ENCODE data around the gene MAML2. TPM values are rescaled to one million over a fixed set of nuclear protein-coding genes. Genes with fewer than 3 reads are reported as not detected.

MAML2 gene
- total RNA-seq, 4 donors from 2014 or later = 15.9 to 31.9 (median 24.9) TPM

GRCh38 chr11:96215826-96216225 is 127.2 kb downstream of the MAML2 start:
- Histone ChIP-seq H3K4me3 (no peak overlapping the region), H3K27me3 (no peaks in the 10 kb centered on the region), H3K27ac (peak overlapping the region; percentile 79 to 86 (median 82)), H3K36me3 (no peaks in the 10 kb centered on the region), H3K9me3 (no peaks in the 10 kb centered on the region), H3K4me1 (peaks cover 17 to 84% (median 34%) of the 10 kb centered on the region in 4 donors)
- intact Hi-C loops (cut with DNase I; ENCODE audit: low total_unique reads) (no loop called here), in situ Hi-C loops (cut with MboI; ENCODE audit: low pct_ligation_motif_present in 1 of 4, low pct_unique_long_range_greater_than_20kb in 1 of 4, low sequenced_read_pairs in 3 of 4) (no loop called here)
- TF ChIP-seq POLR2A (IDR thresholded peaks at IDR 0.05) (no peak), CTCF (IDR thresholded peaks at IDR 0.05) (no peak), EP300 (IDR thresholded peaks at IDR 0.05; ENCODE audit: low read depth) (no peak), POLR2AphosphoS5 (IDR thresholded peaks at IDR 0.05) (no peak)
- DNase-seq = no peak

- TF ChIP-seq POLR2AphosphoS5 (IDR thresholded peaks at IDR 0.05) (peak in 1 of 3 donors; percentile 25), CTCF (IDR thresholded peaks at IDR 0.05) (no peak)
- DNase-seq = peak; percentile 63
- H3K4me3 ChIP-seq = no peak overlapping the region
- peaks cover 17 to 79% (median 34%) of the 10 kb centered on the region in 4 donors for H3K4me1 ChIP-seq
- H3K9me3 ChIP-seq = no peaks in the 10 kb centered on the region
- H3K27ac ChIP-seq = peak overlapping the region; percentile 79 to 86 (median 82)
- no peaks in the 10 kb centered on the region for H3K36me3 ChIP-seq
- in situ Hi-C loops (cut with MboI; ENCODE audit: low pct_ligation_motif_present in 1 of 4, low pct_unique_long_range_greater_than_20kb in 1 of 4, low sequenced_read_pairs in 3 of 4) (no loop called here), intact Hi-C loops (cut with DNase I; ENCODE audit: low total_unique reads) (no loop called here)
- 33 to 37% methylated on average over 3 to 7 of the region's 7 CpGs for WGBS, 2 donors (ENCODE audit: low coverage in 1 of 2)
- H3K27me3 ChIP-seq = no peaks in the 10 kb centered on the region
Observed at GRCh38 chr11:96215110-96215782, 127.7 kb downstream of the MAML2 start.

GRCh38 chr11:96214777-96215109 is 128.3 kb downstream of the MAML2 start:
- H3K4me3 ChIP-seq = no peak overlapping the region
- H3K9me3 ChIP-seq = no peaks in the 10 kb centered on the region
- in situ Hi-C loops (cut with MboI; ENCODE audit: low pct_ligation_motif_present in 1 of 4, low pct_unique_long_range_greater_than_20kb in 1 of 4, low sequenced_read_pairs in 3 of 4) = no loop called here
- no peaks in the 10 kb centered on the region for H3K36me3 ChIP-seq
- intact Hi-C loops (cut with DNase I; ENCODE audit: low total_unique reads) = no loop called here
- 57 to 64% methylated on average over 1 of the region's 1 CpG for WGBS, 2 donors (ENCODE audit: low coverage in 1 of 2)
- peak overlapping the region; percentile 79 to 86 (median 82) for H3K27ac ChIP-seq
- no peak for TF ChIP-seq POLR2AphosphoS5 (IDR thresholded peaks at IDR 0.05)
- no peak for TF ChIP-seq EP300 (IDR thresholded peaks at IDR 0.05; ENCODE audit: low read depth)
- TF ChIP-seq CTCF (IDR thresholded peaks at IDR 0.05) = no peak
- no peak for TF ChIP-seq POLR2A (IDR thresholded peaks at IDR 0.05)
- H3K27me3 ChIP-seq = no peaks in the 10 kb centered on the region
- DNase-seq = no peak
- peaks cover 17 to 74% (median 34%) of the 10 kb centered on the region in 4 donors for H3K4me1 ChIP-seq

GRCh38 chr11:96213500-96213899 is 129.5 kb downstream of the MAML2 start:
- intact Hi-C loops (cut with DNase I; ENCODE audit: low total_unique reads) = no loop called here
- DNase-seq = no peak
- H3K36me3 ChIP-seq = no peaks in the 10 kb centered on the region
- peak overlapping the region; percentile 59 to 86 (median 82) for H3K27ac ChIP-seq
- no peaks in the 10 kb centered on the region for H3K27me3 ChIP-seq
- TF ChIP-seq EP300 (IDR thresholded peaks at IDR 0.05; ENCODE audit: low read depth) (no peak), CTCF (IDR thresholded peaks at IDR 0.05) (no peak), POLR2A (IDR thresholded peaks at IDR 0.05) (no peak), POLR2AphosphoS5 (IDR thresholded peaks at IDR 0.05) (no peak)
- peaks cover 17 to 76% (median 34%) of the 10 kb centered on the region in 4 donors for H3K4me1 ChIP-seq
- WGBS, 2 donors (ENCODE audit: low coverage in 1 of 2) = 66 to 93% methylated on average over 2 of the region's 2 CpGs
- no peaks in the 10 kb centered on the region for H3K9me3 ChIP-seq
- H3K4me3 ChIP-seq = no peak overlapping the region
- in situ Hi-C loops (cut with MboI; ENCODE audit: low pct_ligation_motif_present in 1 of 4, low pct_unique_long_range_greater_than_20kb in 1 of 4, low sequenced_read_pairs in 3 of 4) = no loop called here
